ENCODE data around the gene MEF2C.

DNA sequence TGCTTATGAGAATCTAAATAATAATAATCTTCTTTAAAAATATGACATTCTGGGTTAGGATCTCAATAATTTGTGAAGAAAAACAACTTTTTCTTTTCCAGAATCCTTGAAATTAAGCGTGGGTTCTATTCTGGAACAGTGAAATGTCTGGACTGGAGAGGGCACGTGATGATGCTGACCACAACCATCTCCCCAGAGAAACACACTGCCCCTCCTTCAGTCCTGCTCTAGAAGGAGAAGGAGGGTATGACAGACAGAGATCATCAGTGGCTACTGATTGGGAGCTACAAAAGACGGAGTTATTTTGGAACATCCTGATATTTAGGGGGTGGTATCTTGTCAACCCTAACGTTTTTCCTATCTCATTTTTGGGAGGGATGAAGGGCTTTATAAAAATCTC lies 40.2 kb downstream of the MEF2C start:
- no peak for TF ChIP-seq EZH2 (IDR thresholded peaks at IDR 0.05; ENCODE audit: low read length)
- no peak for TF ChIP-seq CTCF (optimal IDR thresholded peaks at IDR 0.05 in 1 of 3, IDR thresholded peaks at IDR 0.05 in 1 of 3, conservative IDR thresholded peaks at IDR 0.05 in 1 of 3; ENCODE audit: extremely low read depth in 1 of 3, insufficient read depth in 2 of 3, low read length in 3 of 3)

Measured in keratinocyte (primary cell).